Activated CD8-positive, alpha-beta memory T cell treated with anti-CD3 and anti-CD28 coated beads for 36 hours (primary cell): ENCODE measurements around the gene DMD. TPM values are rescaled to one million over a fixed set of nuclear protein-coding genes. Genes with fewer than 3 reads are reported as not detected.
"Not testable (repeated sequence)": the region's sequence is repeated elsewhere in the genome, so short reads cannot be mapped to it uniquely, and the experiment has no call there.

Source experiments
- CTCF ChIA-PET: fragments of 350-600 bp; sonication (Branson Sonifier 250); formaldehyde crosslinking; loops from one replicate; lab custom pipeline; 2021; ENCODE audit warnings: antibody characterized with exemption; lab: Charles Lee
- POLR2A ChIA-PET: fragments of 350-600 bp; sonication (Branson Sonifier 250); formaldehyde crosslinking; loops from one replicate; lab custom pipeline; 2021; ENCODE audit warnings: antibody characterized with exemption; lab: Charles Lee
- total RNA-seq, 2 experiments: library from RNA; stranded (reverse); gene quantifications; one replicate each; pipeline ENCODE4 v1.2.3, GENCODE V29; 2021

Gene DMD
- total RNA-seq, 2 experiments from 2014 or later: 0.06 TPM; not detected in 1

GRCh38 chrX:32741910-32742309 is 469.4 kb downstream of the DMD start:
- POLR2A ChIA-PET: no interaction called here
- CTCF ChIA-PET: no interaction called here

DNA sequence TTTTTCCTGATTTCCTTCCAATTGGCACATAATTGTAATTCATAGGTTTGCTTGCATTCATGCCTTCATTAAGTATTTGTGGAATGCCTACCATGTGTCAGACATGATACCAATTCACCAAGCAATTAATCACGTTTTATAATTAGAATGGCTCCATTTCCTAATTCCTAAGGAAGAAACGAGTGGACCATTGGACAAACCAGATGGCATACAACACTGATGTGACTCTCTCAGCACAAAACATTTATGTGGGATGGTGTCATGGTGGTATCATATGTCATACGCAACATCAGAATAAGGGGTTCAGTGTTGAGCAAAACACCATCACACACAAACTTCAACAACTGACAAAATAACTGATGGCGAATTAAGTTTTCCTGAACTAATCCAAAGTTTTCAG is 502.8 kb downstream of the DMD start:
- ChIA-PET CTCF (no interaction called here), POLR2A (no interaction called here)

DNA sequence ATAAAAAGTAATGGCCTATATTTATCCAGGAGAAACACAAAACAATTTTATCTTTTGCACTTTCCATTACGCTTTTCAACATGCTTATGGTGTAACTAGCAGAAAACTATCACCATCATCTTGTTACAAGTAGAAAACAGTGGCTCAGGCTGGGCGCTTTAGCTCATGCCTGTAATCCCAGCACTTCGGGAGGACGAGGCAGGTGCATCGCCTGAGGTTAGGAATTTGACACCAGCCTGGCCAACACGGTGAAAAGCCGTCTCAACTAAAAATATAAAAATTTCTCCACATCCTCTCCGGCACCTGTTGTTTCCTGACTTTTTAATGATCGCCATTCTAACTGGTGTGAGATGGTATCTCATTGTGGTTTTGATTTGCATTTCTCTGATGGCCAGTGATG is 506.0 kb downstream of the DMD start:
- CTCF ChIA-PET, POLR2A ChIA-PET: not testable (repeated sequence)

GRCh38 chrX:32687379-32687778 is 524.0 kb downstream of the DMD start:
- POLR2A ChIA-PET: no interaction called here
- CTCF ChIA-PET: no interaction called here

DNA sequence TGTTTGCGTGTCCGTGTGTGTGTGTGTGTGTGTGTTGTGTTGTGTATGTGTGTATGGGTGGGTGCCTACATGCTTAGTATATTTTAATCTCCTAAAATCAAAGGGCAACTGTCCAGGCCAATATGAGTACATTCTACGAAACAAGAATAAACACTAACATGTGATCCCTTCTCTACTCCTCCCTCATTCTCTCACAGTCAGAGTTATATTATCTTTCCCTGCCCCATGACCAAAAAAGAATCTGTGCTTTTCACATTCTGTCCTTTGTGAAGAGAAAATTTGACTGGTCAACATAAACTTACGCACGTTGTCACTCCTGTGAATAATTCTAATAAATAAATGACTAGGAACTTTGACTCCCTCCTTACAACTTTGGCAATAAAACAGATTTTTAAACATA is 532.9 kb downstream of the DMD start:
- ChIA-PET POLR2A (no interaction called here), CTCF (no interaction called here)

DNA sequence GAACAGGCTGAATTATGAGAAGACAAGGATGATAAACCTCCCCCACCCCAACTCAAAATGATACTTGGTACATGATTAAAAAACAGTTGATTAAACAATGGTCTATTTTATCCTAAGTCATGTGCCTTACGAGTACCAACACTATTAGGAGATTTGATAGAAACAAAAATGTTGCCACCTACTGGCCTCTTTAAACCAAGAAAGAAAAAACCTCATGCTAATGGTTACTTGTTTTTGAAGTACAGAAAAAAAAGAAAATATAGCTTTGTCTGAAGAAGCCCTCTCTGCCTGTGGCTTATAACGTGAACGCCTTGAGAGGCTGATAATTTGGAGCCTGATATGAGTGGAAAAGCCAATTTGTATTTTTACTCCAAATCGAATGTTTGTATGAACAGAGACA is 538.2 kb downstream of the DMD start:
- POLR2A ChIA-PET: no interaction called here
- CTCF ChIA-PET: no interaction called here

GRCh38 chrX:32662516-32662915 is 548.8 kb downstream of the DMD start:
- ChIA-PET POLR2A (no interaction called here), CTCF (no interaction called here)

GRCh38 chrX:32644476-32645245 is 566.7 kb downstream of the DMD start:
- CTCF ChIA-PET: no interaction called here
- POLR2A ChIA-PET: no interaction called here

- CTCF ChIA-PET: no interaction called here
- POLR2A ChIA-PET: no interaction called here
These were observed 569.1 kb downstream of the DMD start for GRCh38 chrX:32642283-32642682.

GRCh38 chrX:32618154-32618553 is 593.2 kb downstream of the DMD start:
- POLR2A ChIA-PET: no interaction called here
- CTCF ChIA-PET: no interaction called here

DNA sequence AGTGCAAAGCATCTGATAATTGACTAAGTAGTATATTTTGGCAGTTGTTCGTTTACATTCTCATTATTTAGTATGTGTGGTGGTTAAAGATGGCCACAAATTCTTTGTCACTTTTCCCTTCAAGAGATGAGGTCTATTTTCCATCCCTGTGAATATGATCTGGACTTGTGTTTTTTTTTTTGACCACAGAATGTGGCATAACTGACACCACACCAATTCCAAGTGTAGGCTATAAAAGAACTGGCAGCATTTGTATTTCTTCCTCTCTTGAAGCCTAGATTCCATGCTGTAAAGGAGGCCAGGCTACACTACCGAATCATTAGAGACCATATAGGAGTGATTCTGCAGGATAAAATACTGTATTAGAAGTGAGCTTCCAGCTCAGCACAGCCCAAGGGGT is 596.6 kb downstream of the DMD start:
- POLR2A ChIA-PET: no interaction called here
- CTCF ChIA-PET: no interaction called here

DNA sequence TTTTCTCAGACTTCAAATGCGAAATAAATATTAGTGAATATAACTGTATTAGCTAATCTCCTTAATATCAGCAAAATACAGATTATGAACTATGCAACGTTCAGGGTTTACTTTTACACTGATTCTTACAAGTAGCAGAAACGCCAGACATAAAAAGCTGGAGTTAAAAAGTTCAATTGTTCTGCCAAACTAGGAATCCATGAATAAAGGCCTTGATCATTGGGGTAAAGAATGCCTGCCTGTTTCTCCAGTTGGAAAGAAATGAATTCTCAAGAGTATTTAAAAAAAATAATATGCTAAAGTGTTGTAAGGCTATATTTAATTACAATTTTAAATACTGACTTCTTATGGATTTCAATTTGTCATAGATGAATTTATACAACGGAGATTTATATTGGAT is 612.2 kb downstream of the DMD start:
- ChIA-PET POLR2A (no interaction called here), CTCF (no interaction called here)

DNA sequence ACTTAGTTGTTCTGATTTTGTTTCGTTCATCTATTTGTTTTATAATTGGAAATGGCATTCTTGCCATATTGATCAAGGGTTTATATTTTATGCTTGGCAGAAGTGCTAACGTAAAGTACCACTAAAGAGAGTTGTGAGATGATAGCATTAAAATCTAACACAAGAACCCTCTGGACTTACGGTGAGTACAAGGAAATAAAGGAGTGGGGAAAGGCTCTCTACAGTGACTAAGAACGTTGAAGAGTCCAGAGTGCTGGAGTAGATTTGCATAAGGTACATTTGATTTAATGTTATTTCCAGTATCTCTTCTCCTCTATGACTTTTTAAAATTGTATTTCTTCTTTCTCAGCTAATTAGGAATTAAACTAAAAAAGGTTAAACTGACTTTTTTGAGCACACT is 612.6 kb downstream of the DMD start:
- ChIA-PET CTCF (no interaction called here), POLR2A (no interaction called here)

DNA sequence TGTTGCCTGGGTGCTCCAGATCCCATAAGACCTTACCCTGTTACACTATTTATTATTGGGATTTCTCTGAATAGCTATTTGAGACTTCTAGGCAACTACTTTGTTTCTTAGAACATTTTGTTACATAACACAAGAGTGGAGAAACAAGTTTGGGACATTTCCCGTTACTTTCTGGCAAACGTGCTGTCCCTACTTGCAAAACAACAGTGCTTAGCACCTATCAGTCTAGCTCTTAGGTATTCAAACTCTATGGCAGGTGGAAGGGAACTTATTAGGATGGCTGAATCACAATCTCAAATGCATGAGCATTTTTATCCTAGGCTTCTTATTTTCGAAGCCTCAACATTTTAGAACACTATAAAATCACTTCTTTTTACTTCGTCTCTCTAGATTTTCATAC is 613.6 kb downstream of the DMD start:
- POLR2A ChIA-PET: no interaction called here
- CTCF ChIA-PET: no interaction called here

GRCh38 chrX:32592786-32593185 is 618.6 kb downstream of the DMD start:
- ChIA-PET POLR2A (no interaction called here), CTCF (no interaction called here)

DNA sequence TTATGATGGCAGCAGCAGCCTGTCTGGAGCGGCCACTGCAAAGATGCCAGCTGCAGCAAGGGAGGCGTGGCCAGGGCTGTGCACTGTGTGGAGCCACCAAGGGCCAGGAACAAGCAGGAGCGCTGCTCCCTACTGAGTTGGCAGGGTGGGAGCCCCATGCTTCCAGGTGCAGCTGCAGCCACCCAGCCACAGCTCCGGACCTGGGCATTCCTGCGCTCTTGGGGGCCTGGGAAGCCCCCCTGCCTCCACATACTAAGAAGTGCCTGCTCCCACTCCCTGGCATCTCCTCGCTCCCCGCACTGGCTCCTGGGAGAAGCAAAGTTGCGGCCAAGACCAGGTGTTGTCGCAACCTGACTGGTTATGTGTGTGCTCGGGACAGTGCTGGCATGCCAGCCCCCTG is 619.8 kb downstream of the DMD start:
- CTCF ChIA-PET: no interaction called here

DNA sequence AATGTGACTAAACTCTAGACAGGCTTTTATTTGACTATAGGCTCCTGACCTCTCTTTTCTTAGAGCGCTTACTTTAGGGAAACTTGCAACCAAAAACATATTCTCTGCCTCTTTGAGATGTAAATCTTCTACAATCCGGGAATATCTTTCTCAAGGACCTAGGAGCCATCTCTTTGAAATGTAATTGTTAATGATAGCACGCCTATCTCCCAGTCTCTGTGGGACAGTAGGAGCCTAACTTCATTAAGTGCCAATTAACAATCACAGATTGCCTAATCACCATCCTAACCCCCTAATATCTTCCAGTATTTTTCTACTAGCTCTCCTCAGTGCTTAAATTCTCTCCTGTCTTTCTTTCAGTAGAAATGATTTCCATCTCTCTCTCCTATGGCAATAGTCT is 628.6 kb downstream of the DMD start:
- ChIA-PET POLR2A (no interaction called here), CTCF (no interaction called here)

More for the DNA sequence above, 619.8 kb downstream of the DMD start:
- POLR2A ChIA-PET: no interaction called here

DNA sequence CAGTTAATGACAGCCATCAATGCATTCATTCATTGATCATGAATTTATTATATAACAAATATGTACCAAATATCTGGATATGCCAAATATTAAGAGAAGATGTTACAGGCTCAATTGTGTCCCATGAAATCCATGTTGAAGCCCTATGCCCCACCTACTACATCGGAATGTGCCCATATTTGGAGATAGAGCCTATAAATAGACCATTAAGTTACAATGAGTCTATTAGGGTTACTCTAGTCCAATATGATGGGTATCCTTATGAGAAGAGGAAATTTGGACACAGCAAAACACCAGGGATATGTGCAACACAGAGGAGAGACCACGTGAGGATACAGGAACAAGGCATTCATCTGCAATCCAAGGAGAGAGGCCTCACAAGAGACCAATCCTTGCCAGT is 634.5 kb downstream of the DMD start:
- POLR2A ChIA-PET: no interaction called here

GRCh38 chrX:32572644-32573043 is 638.7 kb downstream of the DMD start:
- ChIA-PET POLR2A (no interaction called here), CTCF (no interaction called here)

More for the DNA sequence above, 634.5 kb downstream of the DMD start:
- CTCF ChIA-PET: no interaction called here

DNA sequence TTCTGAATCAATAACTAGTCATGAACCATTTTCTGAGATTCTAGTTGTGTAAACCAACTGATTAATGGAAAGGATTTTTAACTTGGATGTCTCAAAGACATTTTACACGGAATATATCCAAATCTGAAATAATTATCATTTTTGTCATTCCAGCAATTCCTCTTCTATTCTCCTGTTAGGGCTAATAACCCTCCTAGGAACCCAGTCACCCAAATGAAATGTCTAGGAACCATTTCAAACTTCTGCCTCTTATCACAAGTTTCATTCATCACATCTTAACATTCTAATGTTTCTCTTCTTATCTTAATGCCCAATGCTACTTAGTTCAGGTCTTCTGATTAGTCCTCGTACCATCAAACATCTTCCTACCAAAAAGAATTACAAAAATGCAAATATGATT is 639.8 kb downstream of the DMD start:
- CTCF ChIA-PET: no interaction called here
- POLR2A ChIA-PET: no interaction called here

- ChIA-PET POLR2A (no interaction called here), CTCF (no interaction called here)
These were observed 649.1 kb downstream of the DMD start for GRCh38 chrX:32562261-32562660.

- CTCF ChIA-PET: no interaction called here
- POLR2A ChIA-PET: no interaction called here
These were observed 666.2 kb downstream of the DMD start for GRCh38 chrX:32545101-32545500.
